Karpas-422 (cell line): ENCODE measurements around the gene INTS12. TPM values are rescaled to one million over a fixed set of nuclear protein-coding genes. Genes with fewer than 3 reads are reported as not detected.

Experiments
- DNase-seq: peaks from one replicate; pipeline ENCODE4 v3.0.0-alpha.2; 2015
- H2AFZ ChIP-seq: fragments of 200-600 bp; sonication (generic); 2 replicates; pipeline ENCODE4 v1.6.1; 2014; ENCODE audit warnings: antibody characterized with exemption, low read length, mixed read lengths
- H3K27ac ChIP-seq: fragments of 200-600 bp; sonication (generic); 2 replicates; pipeline ENCODE4 v1.5.1; 2014; ENCODE audit warnings: mild to moderate bottlenecking, low read length, moderate library complexity
- H3K27me3 ChIP-seq: fragments of 200-600 bp; sonication (generic); 2 replicates; pipeline ENCODE4 v1.6.1; 2014; ENCODE audit warnings: low read length, mixed read lengths
- H3K36me3 ChIP-seq: fragments of 200-600 bp; sonication (generic); 2 replicates; pipeline ENCODE4 v1.6.1; 2014; ENCODE audit warnings: low read length, mixed read lengths; ENCODE audit not compliant: insufficient read depth
- H3K4me1 ChIP-seq: fragments of 200-600 bp; sonication (generic); 2 replicates; pipeline ENCODE4 v1.6.1; 2014; ENCODE audit warnings: mild to moderate bottlenecking, low read length, mixed read lengths
- H3K4me2 ChIP-seq: fragments of 200-600 bp; sonication (generic); 2 replicates; pipeline ENCODE4 v1.6.1; 2014; ENCODE audit warnings: low read length, low read depth, mild to moderate bottlenecking; ENCODE audit not compliant: poor library complexity, severe bottlenecking
- H3K4me3 ChIP-seq: fragments of 200-600 bp; sonication (generic); 2 replicates; pipeline ENCODE4 v1.5.1; 2014; ENCODE audit warnings: mild to moderate bottlenecking, antibody characterized with exemption, low read length, mixed read lengths
- H3K79me2 ChIP-seq: fragments of 200-600 bp; sonication (generic); 2 replicates; pipeline ENCODE4 v1.6.1; 2014; ENCODE audit warnings: mild to moderate bottlenecking, low read length, mixed read lengths
- H3K9ac ChIP-seq: fragments of 200-600 bp; sonication (generic); 2 replicates; pipeline ENCODE4 v1.6.0; 2014; ENCODE audit warnings: low read length
- H3K9me2 ChIP-seq: fragments of 200-600 bp; sonication (generic), shearing (Covaris generic); replicated peaks from 2 replicates; pipeline ENCODE4 v1.6.0; 2014; ENCODE audit warnings: mild to moderate bottlenecking, low read length, moderate library complexity; ENCODE audit not compliant: insufficient read depth
- H3K9me3 ChIP-seq: fragments of 300-700, 200-600 bp; sonication (generic); 2 replicates; pipeline ENCODE4 v1.6.1; 2014; ENCODE audit warnings: low read length, mixed read lengths
- H4K20me1 ChIP-seq: fragments of 200-600 bp; sonication (generic); 2 replicates; pipeline ENCODE4 v1.6.1; 2014; ENCODE audit warnings: mild to moderate bottlenecking, antibody characterized with exemption, low read length, low read depth; ENCODE audit not compliant: insufficient read depth
- total RNA-seq: library from RNA; depleted of rRNA; stranded (reverse); fragments of >200 nt; shearing (Covaris generic); gene quantifications from 2 replicates; pipeline ENCODE4 v1.2.3, GENCODE V29; 2014; ENCODE audit warnings: low replicate concordance

The INTS12 gene
- total RNA-seq, 1 experiment from 2014 or later, result 25.3 TPM

- H3K9ac ChIP-seq, result no peak overlapping the region
- no peaks in the 10 kb centered on the region for H3K27me3 ChIP-seq
- DNase-seq, result no peak
- no peak overlapping the region for H3K27ac ChIP-seq
- no peaks in the 10 kb centered on the region for H3K36me3 ChIP-seq
- no peaks in the 10 kb centered on the region for H4K20me1 ChIP-seq
- H2AFZ ChIP-seq, result no peak overlapping the region
- H3K9me2 ChIP-seq, result no peaks in the 10 kb centered on the region
- no peaks in the 10 kb centered on the region for H3K4me1 ChIP-seq
- H3K4me2 ChIP-seq, result no peak overlapping the region
- no peak overlapping the region for H3K4me3 ChIP-seq
- H3K9me3 ChIP-seq, result no peaks in the 10 kb centered on the region
- H3K79me2 ChIP-seq, result no peaks in the 10 kb centered on the region
These were observed 34.5 kb downstream of the INTS12 start for GRCh38 chr4:105674011-105674410.

DNA sequence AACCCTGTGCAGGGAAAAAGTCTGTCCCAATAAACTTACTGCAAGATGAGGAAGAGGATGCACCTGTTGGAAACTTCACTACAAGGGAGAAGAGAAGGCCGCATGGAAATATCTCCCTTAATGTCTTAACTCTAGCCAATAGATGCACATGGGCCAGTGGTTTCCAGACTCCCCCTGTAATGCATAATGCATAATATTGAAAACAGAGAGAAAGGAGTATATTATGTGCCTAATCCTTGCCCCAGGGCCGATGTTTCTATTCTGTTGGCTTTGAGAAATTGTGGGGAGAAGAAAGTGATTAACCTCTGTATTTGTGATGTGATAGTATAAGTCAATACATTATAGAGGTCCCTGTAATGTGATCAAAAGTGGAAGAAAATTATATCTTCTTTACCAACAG lies 37.2 kb downstream of the INTS12 start:
- Histone ChIP-seq H3K79me2 (no peaks in the 10 kb centered on the region), H3K9me3 (no peaks in the 10 kb centered on the region), H3K9ac (no peak overlapping the region), H3K4me3 (no peak overlapping the region), H3K36me3 (no peaks in the 10 kb centered on the region), H4K20me1 (no peaks in the 10 kb centered on the region), H3K27me3 (no peaks in the 10 kb centered on the region), H3K4me1 (no peaks in the 10 kb centered on the region), H2AFZ (no peak overlapping the region), H3K27ac (no peak overlapping the region), H3K4me2 (no peak overlapping the region), H3K9me2 (no peaks in the 10 kb centered on the region)
- DNase-seq, result no peak

GRCh38 chr4:105670684-105671083 lies 37.8 kb downstream of the INTS12 start:
- Histone ChIP-seq H3K27ac (no peak overlapping the region), H3K9me2 (no peaks in the 10 kb centered on the region), H4K20me1 (no peaks in the 10 kb centered on the region), H2AFZ (no peak overlapping the region), H3K4me3 (no peak overlapping the region), H3K9me3 (no peaks in the 10 kb centered on the region), H3K36me3 (no peaks in the 10 kb centered on the region), H3K9ac (no peak overlapping the region), H3K27me3 (no peaks in the 10 kb centered on the region), H3K79me2 (no peaks in the 10 kb centered on the region), H3K4me1 (no peaks in the 10 kb centered on the region), H3K4me2 (no peak overlapping the region)
- no peak for DNase-seq

- Histone ChIP-seq H3K4me2 (no peak overlapping the region), H4K20me1 (no peaks in the 10 kb centered on the region), H3K27me3 (no peaks in the 10 kb centered on the region), H2AFZ (no peak overlapping the region), H3K9me3 (no peaks in the 10 kb centered on the region), H3K9me2 (no peaks in the 10 kb centered on the region), H3K4me3 (no peak overlapping the region), H3K79me2 (no peaks in the 10 kb centered on the region), H3K27ac (no peak overlapping the region), H3K9ac (no peak overlapping the region), H3K4me1 (peaks cover 3% of the 10 kb centered on the region; the same call in 1 of the 2 replicates), H3K36me3 (no peaks in the 10 kb centered on the region)
- DNase-seq, result peak; percentile 73
These were observed 41.8 kb downstream of the INTS12 start for GRCh38 chr4:105666693-105667092.

- H4K20me1 ChIP-seq, result no peaks in the 10 kb centered on the region
- no peaks in the 10 kb centered on the region for H3K36me3 ChIP-seq
- peaks cover 3% of the 10 kb centered on the region; the same call in 1 of the 2 replicates for H3K4me1 ChIP-seq
- no peaks in the 10 kb centered on the region for H3K9me2 ChIP-seq
- H3K4me3 ChIP-seq, result no peak overlapping the region
- no peak overlapping the region for H3K9ac ChIP-seq
- H3K79me2 ChIP-seq, result no peaks in the 10 kb centered on the region
- DNase-seq, result no peak
- no peak overlapping the region for H3K27ac ChIP-seq
- peak overlapping the region; percentile 6 for H3K4me2 ChIP-seq
- H3K9me3 ChIP-seq, result no peaks in the 10 kb centered on the region
- no peaks in the 10 kb centered on the region for H3K27me3 ChIP-seq
- H2AFZ ChIP-seq, result no peak overlapping the region
These were observed 45.4 kb downstream of the INTS12 start for GRCh38 chr4:105662935-105663675.

- peaks cover 3% of the 10 kb centered on the region; the same call in 1 of the 2 replicates for H3K4me1 ChIP-seq
- no peaks in the 10 kb centered on the region for H3K36me3 ChIP-seq
- no peak overlapping the region for H3K4me3 ChIP-seq
- no peaks in the 10 kb centered on the region for H3K27me3 ChIP-seq
- no peak overlapping the region for H3K9ac ChIP-seq
- no peak overlapping the region for H2AFZ ChIP-seq
- H3K9me2 ChIP-seq, result no peaks in the 10 kb centered on the region
- no peak for DNase-seq
- no peaks in the 10 kb centered on the region for H4K20me1 ChIP-seq
- no peaks in the 10 kb centered on the region for H3K79me2 ChIP-seq
- H3K4me2 ChIP-seq, result no peak overlapping the region
- H3K27ac ChIP-seq, result no peak overlapping the region
- H3K9me3 ChIP-seq, result no peaks in the 10 kb centered on the region
These were observed 47.5 kb downstream of the INTS12 start for GRCh38 chr4:105661028-105661427.

GRCh38 chr4:105659190-105659589 lies 49.3 kb downstream of the INTS12 start:
- no peaks in the 10 kb centered on the region for H4K20me1 ChIP-seq
- no peak overlapping the region for H2AFZ ChIP-seq
- H3K4me3 ChIP-seq, result no peak overlapping the region
- H3K27ac ChIP-seq, result no peak overlapping the region
- DNase-seq, result no peak
- no peak overlapping the region for H3K9ac ChIP-seq
- H3K79me2 ChIP-seq, result no peaks in the 10 kb centered on the region
- H3K9me2 ChIP-seq, result no peaks in the 10 kb centered on the region
- peaks cover 3% of the 10 kb centered on the region; the same call in 1 of the 2 replicates for H3K4me1 ChIP-seq
- no peaks in the 10 kb centered on the region for H3K9me3 ChIP-seq
- H3K27me3 ChIP-seq, result no peaks in the 10 kb centered on the region
- no peaks in the 10 kb centered on the region for H3K36me3 ChIP-seq
- H3K4me2 ChIP-seq, result no peak overlapping the region

DNA sequence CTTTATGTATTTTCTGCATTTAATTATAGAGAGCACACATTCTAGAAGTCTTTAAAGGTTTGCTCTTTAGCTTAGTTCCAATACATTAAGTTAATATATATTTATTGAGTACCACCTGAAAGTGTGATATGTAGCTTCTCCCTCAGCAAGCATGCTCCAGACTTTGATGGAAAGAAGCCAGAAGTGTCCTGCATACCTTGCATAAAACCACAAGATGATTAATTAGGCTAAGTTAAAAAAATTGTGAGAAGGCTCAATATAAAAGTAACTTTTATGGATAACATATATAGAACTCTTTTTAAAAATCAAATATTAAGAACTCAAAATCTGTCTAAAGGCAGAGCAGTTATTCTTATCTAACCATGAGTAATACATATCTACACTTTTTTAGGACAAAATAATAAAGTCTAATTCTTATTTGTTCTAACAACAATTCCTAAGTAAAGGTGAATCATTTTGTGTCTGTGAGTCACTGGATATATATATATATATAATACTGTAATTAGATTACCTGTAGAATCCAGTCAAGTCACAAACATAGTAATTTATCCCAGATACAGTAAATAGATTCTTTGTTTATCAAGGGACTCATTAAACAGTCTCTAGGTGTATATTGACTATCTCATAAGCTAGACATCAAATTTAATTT lies 51.2 kb downstream of the INTS12 start:
- Histone ChIP-seq H3K9me3 (no peaks in the 10 kb centered on the region), H3K27me3 (no peaks in the 10 kb centered on the region), H3K4me1 (no peaks in the 10 kb centered on the region), H3K4me2 (no peak overlapping the region), H3K36me3 (no peaks in the 10 kb centered on the region), H3K27ac (no peak overlapping the region), H2AFZ (no peak overlapping the region), H3K9me2 (no peaks in the 10 kb centered on the region), H3K4me3 (no peak overlapping the region), H3K9ac (no peak overlapping the region), H4K20me1 (no peaks in the 10 kb centered on the region), H3K79me2 (no peaks in the 10 kb centered on the region)
- DNase-seq, result no peak
